ENCODE data around the gene ISCA1. TPM values are rescaled to one million over a fixed set of nuclear protein-coding genes. Genes with fewer than 3 reads are reported as not detected.

The ISCA1 gene
- polyA plus RNA-seq (119 and 141 TPM in 2 replicates), polyA minus RNA-seq (78.6 and 84.7 TPM in 2 replicates)

- Histone ChIP-seq H4K20me1 (ENCODE audit: insufficient read depth) (no peaks in the 10 kb centered on the region), H3K36me3 (ENCODE audit: insufficient read depth, low read length) (no peaks in the 10 kb centered on the region), H3K79me2 (replicated peaks; ENCODE audit: insufficient read depth, low read length) (peaks cover 43% of the 10 kb centered on the region), H3K4me2 (ENCODE audit: low read length) (peak within 1 kb of the TSS; percentile 91), H2AFZ (ENCODE audit: low read depth, low read length) (peak within 1 kb of the TSS; percentile 99), H3K9me2 (ENCODE audit: insufficient read depth, low read length) (no peaks in the 10 kb centered on the region), H3K27me3 (ENCODE audit: insufficient read depth, low read depth, low read length) (no peaks in the 10 kb centered on the region), H3K9ac (ENCODE audit: low read length) (peak within 1 kb of the TSS; percentile 96), H3F3A (ENCODE audit: insufficient read depth, low read length, poor library complexity, severe bottlenecking) (no peaks in the 10 kb centered on the region), H3K9me3 (ENCODE audit: low read length) (no peaks in the 10 kb centered on the region), H3K4me3 (ENCODE audit: low read length) (peak within 1 kb of the TSS; percentile 99), H3K27ac (ENCODE audit: low read length) (peak within 1 kb of the TSS; percentile 85)
- TF ChIP-seq MXI1 (conservative IDR thresholded peaks at IDR 0.05; ENCODE audit: poor library complexity, severe bottlenecking) (peak; percentile 87), EZH2 (IDR thresholded peaks at IDR 0.05; ENCODE audit: borderline replicate concordance, insufficient read depth, low read length, poor library complexity, severe bottlenecking) (no peak), POLR2AphosphoS5 (IDR thresholded peaks at IDR 0.05) (peak; percentile 94), TAF1 (IDR thresholded peaks at IDR 0.05; ENCODE audit: low read depth) (peak; percentile 95), CTCF (IDR thresholded peaks at IDR 0.05; ENCODE audit: poor library complexity, severe bottlenecking) (no peak), SMC3 (conservative IDR thresholded peaks at IDR 0.05; ENCODE audit: poor library complexity) (no peak), REST (IDR thresholded peaks at IDR 0.05; ENCODE audit: borderline replicate concordance) (peak; percentile 92)
Observed at GRCh38 chr9:86282077-86282978, at the start of gene ISCA1. Gene ISCA1, minus strand, starts transcription at chr9:86282538. Its CDS starts 80 bp downstream, at chr9:86282458.

- Histone ChIP-seq H3K79me2 (replicated peaks; ENCODE audit: insufficient read depth, low read length) (no peaks in the 10 kb centered on the region), H3K27ac (ENCODE audit: low read length) (no peak overlapping the region), H3F3A (ENCODE audit: insufficient read depth, low read length, poor library complexity, severe bottlenecking) (no peaks in the 10 kb centered on the region), H2AFZ (ENCODE audit: low read depth, low read length) (no peak overlapping the region), H3K27me3 (ENCODE audit: insufficient read depth, low read depth, low read length) (no peaks in the 10 kb centered on the region), H3K9ac (ENCODE audit: low read length) (no peak overlapping the region), H3K4me2 (ENCODE audit: low read length) (no peak overlapping the region), H3K36me3 (ENCODE audit: insufficient read depth, low read length) (peaks cover 5% of the 10 kb centered on the region), H3K9me2 (ENCODE audit: insufficient read depth, low read length) (no peaks in the 10 kb centered on the region), H3K4me3 (ENCODE audit: low read length) (no peak overlapping the region), H4K20me1 (ENCODE audit: insufficient read depth) (no peaks in the 10 kb centered on the region), H3K9me3 (ENCODE audit: low read length) (no peaks in the 10 kb centered on the region)
- TF ChIP-seq EP300 (conservative IDR thresholded peaks at IDR 0.05; ENCODE audit: poor library complexity, severe bottlenecking) (no peak), POLR2AphosphoS5 (IDR thresholded peaks at IDR 0.05) (no peak), MXI1 (conservative IDR thresholded peaks at IDR 0.05; ENCODE audit: poor library complexity, severe bottlenecking) (no peak), CTCF (IDR thresholded peaks at IDR 0.05; ENCODE audit: poor library complexity, severe bottlenecking) (no peak), TAF1 (IDR thresholded peaks at IDR 0.05; ENCODE audit: low read depth) (no peak), REST (IDR thresholded peaks at IDR 0.05; ENCODE audit: borderline replicate concordance) (no peak), SMC3 (conservative IDR thresholded peaks at IDR 0.05; ENCODE audit: poor library complexity) (no peak), EZH2 (IDR thresholded peaks at IDR 0.05; ENCODE audit: borderline replicate concordance, insufficient read depth, low read length, poor library complexity, severe bottlenecking) (no peak), RAD21 (conservative IDR thresholded peaks at IDR 0.05) (no peak)
Observed at GRCh38 chr9:86330186-86330585, 47.8 kb upstream of the ISCA1 start.

Measured in neural cell (in vitro differentiated cells).